ENCODE measurements around the gene CCNY. TPM values are rescaled to one million over a fixed set of nuclear protein-coding genes. Genes with fewer than 3 reads are reported as not detected.

CCNY gene
- total RNA-seq, 1 donor from 2014 or later, result 61.5 TPM

GRCh38 chr10:35423505-35424306 lies 87.4 kb downstream of the CCNY start:
- intact Hi-C loops (cut with micrococcal nuclease), result no loop called here

- intact Hi-C loops (cut with micrococcal nuclease), result loop anchor here (5.0 kb wide), 1 partner anchor 82 kb away; no protein-coding TSS in a partner anchor
Measured at GRCh38 chr10:35424680-35425285, 88.5 kb downstream of the CCNY start.

GRCh38 chr10:35425595-35425994 lies 89.3 kb downstream of the CCNY start:
- intact Hi-C loops (cut with micrococcal nuclease), result loop anchor here (5.0 kb wide), 1 partner anchor 83 kb away; no protein-coding TSS in a partner anchor

GRCh38 chr10:35426657-35427056 lies 90.3 kb downstream of the CCNY start:
- intact Hi-C loops (cut with micrococcal nuclease), result loop anchor here (5.0 kb wide), 1 partner anchor 84 kb away; no protein-coding TSS in a partner anchor

- intact Hi-C loops (cut with micrococcal nuclease), result loop anchor here (5.0 kb wide), 1 partner anchor 85 kb away; no protein-coding TSS in a partner anchor
Measured at GRCh38 chr10:35427543-35427942, 91.2 kb downstream of the CCNY start.

GRCh38 chr10:35428521-35428920 lies 92.2 kb downstream of the CCNY start:
- intact Hi-C loops (cut with micrococcal nuclease), result loop anchor here (5.0 kb wide), 1 partner anchor 86 kb away; no protein-coding TSS in a partner anchor

- intact Hi-C loops (cut with micrococcal nuclease), result no loop called here
Measured at GRCh38 chr10:35432781-35433338, 96.6 kb downstream of the CCNY start.

- intact Hi-C loops (cut with micrococcal nuclease), result no loop called here
Measured at GRCh38 chr10:35433851-35434426, 97.6 kb downstream of the CCNY start.

GRCh38 chr10:35434533-35434932 lies 98.2 kb downstream of the CCNY start:
- intact Hi-C loops (cut with micrococcal nuclease), result no loop called here

- intact Hi-C loops (cut with micrococcal nuclease), result no loop called here
Measured at GRCh38 chr10:35435824-35436223, 99.5 kb downstream of the CCNY start.

- intact Hi-C loops (cut with micrococcal nuclease), result no loop called here
Measured at GRCh38 chr10:35437829-35438228, 101.5 kb downstream of the CCNY start.

- intact Hi-C loops (cut with micrococcal nuclease), result no loop called here
Measured at GRCh38 chr10:35438718-35439571, 102.6 kb downstream of the CCNY start.

GRCh38 chr10:35440016-35440415 lies 103.7 kb downstream of the CCNY start:
- intact Hi-C loops (cut with micrococcal nuclease), result no loop called here

GRCh38 chr10:35442028-35442427 lies 105.7 kb downstream of the CCNY start:
- intact Hi-C loops (cut with micrococcal nuclease), result no loop called here

- intact Hi-C loops (cut with micrococcal nuclease), result no loop called here
Measured at GRCh38 chr10:35442592-35442991, 106.3 kb downstream of the CCNY start.

- intact Hi-C loops (cut with micrococcal nuclease), result no loop called here
Measured at GRCh38 chr10:35443858-35444257, 107.5 kb downstream of the CCNY start.

GRCh38 chr10:35445150-35445884 lies 109.0 kb downstream of the CCNY start:
- intact Hi-C loops (cut with micrococcal nuclease), result loop anchor here (5.0 kb wide), 2 partner anchors 103 to 318 kb away; partner anchors contain the start of gene CREM

- intact Hi-C loops (cut with micrococcal nuclease), result loop anchor here (5.0 kb wide), 2 partner anchors 104 to 319 kb away; partner anchors contain the start of gene CREM
Measured at GRCh38 chr10:35446439-35446838, 110.1 kb downstream of the CCNY start.

- intact Hi-C loops (cut with micrococcal nuclease), result loop anchor here (5.0 kb wide), 2 partner anchors 106 to 321 kb away; partner anchors contain the start of gene CREM
Measured at GRCh38 chr10:35447693-35448407, 111.5 kb downstream of the CCNY start.

Data from T-helper 1 cell treated with Interleukin-12 subunit alpha and Interleukin-12 subunit beta and Interleukin-4 antibody, amounts not matched to agents 30 ng/mL and 1 ng/mL, for 36 hours (primary cell).